Sigmoid colon (tissue), 4 donors: Measurements from ENCODE around the gene TRERF1.

Source experiments
- EP300 ChIP-seq, 4 donors: sonication (generic); formaldehyde crosslinking; IDR thresholded peaks; one replicate each; pipeline ENCODE4 v1.6.1; 2017; ENCODE audit warnings: antibody characterized with exemption in 4 of 4
- POLR2A ChIP-seq, 2 donors: fragments of 450-650 bp; IDR thresholded peaks; one replicate each; pipeline ENCODE4 v1.6.1; 2016; ENCODE audit warnings: antibody characterized with exemption in 2 of 2, mild to moderate bottlenecking in 2 of 2, moderate library complexity in 2 of 2
- POLR2AphosphoS5 ChIP-seq, 4 donors: sonication (generic); formaldehyde crosslinking; IDR thresholded peaks; one replicate each; pipeline ENCODE4 v1.6.1; 2017; ENCODE audit warnings: antibody characterized with exemption in 4 of 4
- TF ChIP-seq, protein P1 (sequence below), 4 experiments: fragments of 450-650 bp in 3 of 4; fragments of 200-600 bp in 1 of 4; IDR thresholded peaks; one replicate each; pipeline ENCODE4 v1.5.1; 2016 to 2019; ENCODE audit warnings: antibody characterized with exemption in 4 of 4, mild to moderate bottlenecking in 3 of 4, moderate library complexity in 2 of 4

DNA sequence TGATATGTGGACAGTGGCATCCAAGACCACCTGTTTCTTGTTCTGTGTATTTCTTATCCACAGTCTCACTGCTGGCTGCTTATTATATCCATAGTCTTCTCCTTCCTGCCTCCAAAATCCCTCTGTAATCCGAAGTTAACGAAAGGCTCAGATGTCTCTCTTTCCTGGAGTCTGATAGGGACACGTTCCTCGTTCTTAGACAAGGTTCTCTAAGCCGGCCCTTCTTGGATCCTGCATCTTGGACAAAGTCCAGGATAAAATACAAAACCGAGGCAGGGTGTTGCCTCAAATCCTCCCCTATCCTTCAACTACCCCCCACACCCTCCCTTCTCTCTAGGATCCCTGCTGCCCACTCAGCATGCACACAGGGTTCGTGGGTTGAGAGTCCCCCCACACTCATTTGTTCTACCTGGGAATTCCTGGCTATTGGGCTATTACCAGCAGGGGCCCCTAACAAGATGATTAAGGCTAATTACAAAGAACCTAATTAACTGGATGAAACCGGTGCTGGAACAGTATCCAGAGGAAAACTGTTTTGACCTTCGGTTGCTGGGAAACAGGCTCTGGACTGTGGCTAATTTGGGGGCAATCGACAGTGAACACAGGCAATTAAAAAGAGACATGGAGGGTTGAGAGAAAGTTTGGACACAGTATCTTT lies 201.3 kb downstream of the TRERF1 start:
- TF ChIP-seq, protein P1, sequence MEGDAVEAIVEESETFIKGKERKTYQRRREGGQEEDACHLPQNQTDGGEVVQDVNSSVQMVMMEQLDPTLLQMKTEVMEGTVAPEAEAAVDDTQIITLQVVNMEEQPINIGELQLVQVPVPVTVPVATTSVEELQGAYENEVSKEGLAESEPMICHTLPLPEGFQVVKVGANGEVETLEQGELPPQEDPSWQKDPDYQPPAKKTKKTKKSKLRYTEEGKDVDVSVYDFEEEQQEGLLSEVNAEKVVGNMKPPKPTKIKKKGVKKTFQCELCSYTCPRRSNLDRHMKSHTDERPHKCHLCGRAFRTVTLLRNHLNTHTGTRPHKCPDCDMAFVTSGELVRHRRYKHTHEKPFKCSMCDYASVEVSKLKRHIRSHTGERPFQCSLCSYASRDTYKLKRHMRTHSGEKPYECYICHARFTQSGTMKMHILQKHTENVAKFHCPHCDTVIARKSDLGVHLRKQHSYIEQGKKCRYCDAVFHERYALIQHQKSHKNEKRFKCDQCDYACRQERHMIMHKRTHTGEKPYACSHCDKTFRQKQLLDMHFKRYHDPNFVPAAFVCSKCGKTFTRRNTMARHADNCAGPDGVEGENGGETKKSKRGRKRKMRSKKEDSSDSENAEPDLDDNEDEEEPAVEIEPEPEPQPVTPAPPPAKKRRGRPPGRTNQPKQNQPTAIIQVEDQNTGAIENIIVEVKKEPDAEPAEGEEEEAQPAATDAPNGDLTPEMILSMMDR (IDR thresholded peaks at IDR 0.05), result no peak
- TF ChIP-seq POLR2A (IDR thresholded peaks at IDR 0.05) (no peak), POLR2AphosphoS5 (IDR thresholded peaks at IDR 0.05) (no peak), EP300 (IDR thresholded peaks at IDR 0.05) (no peak)
